IPS-20b (cell line): ENCODE data around the gene ANKLE2.
A peak's percentile ranks its signal among the peaks of the same experiment; 100 is the strongest.

ENCODE experiments used
- H3K27ac ChIP-seq: one replicate; pipeline ENCODE4 v1.5.1; 2013; ENCODE audit warnings: low read length
- H3K27me3 ChIP-seq: 2 replicates; pipeline ENCODE4 v1.6.1; 2013; ENCODE audit warnings: mild to moderate bottlenecking, low read length, inconsistent platforms; ENCODE audit not compliant: insufficient read depth
- H3K36me3 ChIP-seq: 2 replicates; pipeline ENCODE4 v1.6.1; 2013; ENCODE audit warnings: low read depth, mild to moderate bottlenecking, inconsistent platforms, low read length, moderate library complexity; ENCODE audit not compliant: insufficient read depth
- H3K4me1 ChIP-seq: 2 replicates; pipeline ENCODE4 v1.6.1; 2013; ENCODE audit warnings: mild to moderate bottlenecking, control low read depth, inconsistent platforms, low read length, moderate library complexity; ENCODE audit not compliant: insufficient read depth
- H3K4me3 ChIP-seq: 2 replicates; pipeline ENCODE4 v1.5.1; 2013; ENCODE audit warnings: mild to moderate bottlenecking, low read length, inconsistent platforms
- H3K9ac ChIP-seq: 2 replicates; pipeline ENCODE4 v1.6.1; 2013; ENCODE audit warnings: low read depth, mild to moderate bottlenecking, inconsistent platforms, low read length, moderate library complexity
- H3K9me3 ChIP-seq: 2 replicates; pipeline ENCODE4 v1.6.1; 2013; ENCODE audit warnings: mild to moderate bottlenecking, low read depth, low read length, inconsistent platforms; ENCODE audit not compliant: insufficient read depth

The ANKLE2 gene

GRCh38 chr12:132713123-132713522 is 48.5 kb downstream of the ANKLE2 start:
- Histone ChIP-seq H3K9ac (no peak overlapping the region), H3K4me3 (no peak overlapping the region), H3K9me3 (no peaks in the 10 kb centered on the region), H3K36me3 (peaks cover 32% of the 10 kb centered on the region), H3K27me3 (no peaks in the 10 kb centered on the region), H3K4me1 (no peaks in the 10 kb centered on the region), H3K27ac (no peak overlapping the region)

DNA sequence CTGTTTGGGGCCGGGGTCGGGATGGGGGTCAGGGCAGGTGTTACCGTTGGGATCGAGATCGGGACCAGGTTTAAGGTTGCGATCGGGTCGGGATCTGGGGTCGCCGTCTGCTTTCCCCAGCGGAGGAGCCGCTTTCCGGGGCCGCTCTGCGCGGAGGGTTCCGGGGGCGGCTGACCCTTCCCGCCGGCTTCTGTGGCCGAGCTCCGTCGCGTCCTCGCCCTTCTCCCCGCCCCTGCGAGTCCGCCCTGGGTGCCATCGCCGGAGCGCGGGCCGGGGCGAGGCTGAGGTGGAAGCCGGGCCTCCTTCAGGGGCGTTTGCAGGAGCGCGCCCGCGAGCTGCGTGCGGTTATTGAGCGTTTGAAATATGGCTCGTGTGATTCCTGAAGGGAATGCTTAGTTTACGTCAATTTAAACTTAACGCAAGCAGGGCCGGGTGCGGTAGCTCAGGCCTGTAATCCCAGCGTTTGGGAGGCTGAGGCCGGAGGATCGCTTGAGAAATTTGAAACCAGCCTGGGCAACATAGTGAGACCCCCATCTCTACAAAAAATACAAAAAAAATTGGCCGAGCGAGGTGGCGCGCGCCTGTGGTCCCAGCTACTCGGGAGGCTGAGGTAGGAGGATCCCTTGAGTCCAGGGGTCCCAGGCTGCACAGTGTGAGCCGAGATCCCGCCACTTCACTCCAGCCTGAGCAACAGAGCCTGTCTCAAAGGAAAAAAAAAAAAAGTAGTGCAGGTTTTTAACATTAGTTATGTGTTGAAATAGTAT is 50.4 kb downstream of the ANKLE2 start:
- Histone ChIP-seq H3K9me3 (no peaks in the 10 kb centered on the region), H3K27me3 (no peaks in the 10 kb centered on the region), H3K36me3 (peaks cover 18% of the 10 kb centered on the region), H3K9ac (peak overlapping the region; percentile 73; the same call in 1 of the 2 replicates), H3K4me1 (no peaks in the 10 kb centered on the region), H3K27ac (no peak overlapping the region), H3K4me3 (peak overlapping the region; percentile 93)

GRCh38 chr12:132710405-132711079 is 51.1 kb downstream of the ANKLE2 start, which contains the start of gene PGAM5:
PGAM5 (plus strand) TSS chr12:132710842; CDS start chr12:132710877, 35 bp downstream.
- Histone ChIP-seq H3K36me3 (peaks cover 13% of the 10 kb centered on the region), H3K9me3 (no peaks in the 10 kb centered on the region), H3K4me3 (peak within 1 kb of the TSS; percentile 93), H3K27me3 (no peaks in the 10 kb centered on the region), H3K27ac (peak within 1 kb of the TSS; percentile 49), H3K9ac (peak within 1 kb of the TSS; percentile 91; the same call in 1 of the 2 replicates), H3K4me1 (no peaks in the 10 kb centered on the region)

GRCh38 chr12:132710043-132710404 is 51.6 kb downstream of the ANKLE2 start:
- Histone ChIP-seq H3K4me1 (no peaks in the 10 kb centered on the region), H3K4me3 (peak overlapping the region; percentile 93), H3K9me3 (no peaks in the 10 kb centered on the region), H3K27me3 (no peaks in the 10 kb centered on the region), H3K9ac (peak overlapping the region; percentile 91; the same call in 1 of the 2 replicates), H3K27ac (peak overlapping the region; percentile 49), H3K36me3 (peaks cover 11% of the 10 kb centered on the region)

GRCh38 chr12:132708150-132708549 is 53.5 kb downstream of the ANKLE2 start:
- Histone ChIP-seq H3K9ac (no peak overlapping the region), H3K27me3 (no peaks in the 10 kb centered on the region), H3K4me1 (no peaks in the 10 kb centered on the region), H3K27ac (no peak overlapping the region), H3K36me3 (peaks cover 5% of the 10 kb centered on the region; the same call in 1 of the 2 replicates), H3K9me3 (no peaks in the 10 kb centered on the region), H3K4me3 (no peak overlapping the region)

DNA sequence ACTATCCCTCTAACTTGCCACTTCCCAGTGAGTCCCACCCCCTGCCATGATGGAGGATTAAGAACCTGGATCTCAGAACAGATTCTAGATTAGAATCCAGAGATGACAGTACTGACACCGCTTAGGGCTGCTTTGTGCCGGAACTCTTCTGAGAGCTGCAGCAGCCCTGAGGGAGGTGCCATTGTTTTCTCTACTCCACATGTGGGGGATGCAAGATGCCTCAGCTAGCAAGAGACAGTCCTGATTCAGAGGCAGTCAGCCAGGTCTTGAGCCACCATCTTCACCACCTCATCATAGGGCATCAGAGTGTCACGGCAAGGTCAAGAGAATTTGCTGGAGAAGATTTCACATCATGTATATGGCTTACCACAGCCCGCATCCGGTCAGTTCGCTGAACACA is 54.4 kb downstream of the ANKLE2 start:
- Histone ChIP-seq H3K9me3 (no peaks in the 10 kb centered on the region), H3K36me3 (peaks cover 6% of the 10 kb centered on the region; the same call in 1 of the 2 replicates), H3K4me1 (no peaks in the 10 kb centered on the region), H3K27me3 (no peaks in the 10 kb centered on the region), H3K27ac (no peak overlapping the region), H3K9ac (no peak overlapping the region), H3K4me3 (no peak overlapping the region)

DNA sequence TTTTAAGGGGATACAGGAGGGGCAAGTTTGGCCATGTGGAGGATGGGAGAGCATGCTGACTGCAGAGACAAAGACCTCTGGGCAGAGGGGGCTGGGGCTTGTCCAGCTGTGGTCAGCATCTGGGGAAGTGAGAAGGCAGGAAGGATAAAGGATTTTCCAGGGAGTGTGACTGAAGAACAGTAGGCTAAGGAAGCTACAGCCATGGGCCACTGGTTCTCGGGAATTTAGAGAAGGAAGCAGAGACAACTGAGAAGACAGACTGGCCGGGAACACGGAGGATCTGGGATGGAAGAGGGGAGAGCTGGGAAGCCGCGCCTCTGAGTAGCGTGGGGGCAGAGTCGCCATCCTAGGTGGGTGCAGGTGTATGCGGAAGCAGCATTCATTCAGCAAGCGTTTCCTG is 58.0 kb downstream of the ANKLE2 start:
- no peak overlapping the region for H3K9ac ChIP-seq
- no peaks in the 10 kb centered on the region for H3K27me3 ChIP-seq
- no peaks in the 10 kb centered on the region for H3K4me1 ChIP-seq
- H3K36me3 ChIP-seq: peaks cover 32% of the 10 kb centered on the region
- H3K27ac ChIP-seq: no peak overlapping the region
- H3K9me3 ChIP-seq: no peaks in the 10 kb centered on the region
- H3K4me3 ChIP-seq: no peak overlapping the region

DNA sequence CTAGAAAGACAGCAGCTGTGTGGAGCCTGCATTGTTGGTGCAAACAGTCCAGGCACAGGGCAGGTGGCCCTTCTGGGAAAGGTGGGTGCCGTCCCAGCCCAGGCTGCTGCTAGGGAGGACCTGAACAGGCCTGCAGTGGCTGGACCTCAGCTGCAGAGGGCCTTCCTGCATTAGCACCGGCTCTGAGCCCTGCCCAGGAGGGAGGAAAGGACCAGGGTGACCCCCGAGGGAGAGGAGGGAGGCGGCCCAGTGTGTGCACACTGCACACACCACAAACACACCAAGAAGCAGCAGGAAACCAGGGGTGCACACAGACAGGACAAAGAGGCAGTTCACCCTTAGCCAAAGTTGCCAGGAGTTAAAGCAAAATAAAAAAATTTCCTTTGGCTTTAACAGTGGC is 59.0 kb downstream of the ANKLE2 start:
- no peaks in the 10 kb centered on the region for H3K27me3 ChIP-seq
- no peaks in the 10 kb centered on the region for H3K9me3 ChIP-seq
- no peak overlapping the region for H3K4me3 ChIP-seq
- no peak overlapping the region for H3K9ac ChIP-seq
- peaks cover 42% of the 10 kb centered on the region for H3K36me3 ChIP-seq
- H3K27ac ChIP-seq: no peak overlapping the region
- H3K4me1 ChIP-seq: no peaks in the 10 kb centered on the region

DNA sequence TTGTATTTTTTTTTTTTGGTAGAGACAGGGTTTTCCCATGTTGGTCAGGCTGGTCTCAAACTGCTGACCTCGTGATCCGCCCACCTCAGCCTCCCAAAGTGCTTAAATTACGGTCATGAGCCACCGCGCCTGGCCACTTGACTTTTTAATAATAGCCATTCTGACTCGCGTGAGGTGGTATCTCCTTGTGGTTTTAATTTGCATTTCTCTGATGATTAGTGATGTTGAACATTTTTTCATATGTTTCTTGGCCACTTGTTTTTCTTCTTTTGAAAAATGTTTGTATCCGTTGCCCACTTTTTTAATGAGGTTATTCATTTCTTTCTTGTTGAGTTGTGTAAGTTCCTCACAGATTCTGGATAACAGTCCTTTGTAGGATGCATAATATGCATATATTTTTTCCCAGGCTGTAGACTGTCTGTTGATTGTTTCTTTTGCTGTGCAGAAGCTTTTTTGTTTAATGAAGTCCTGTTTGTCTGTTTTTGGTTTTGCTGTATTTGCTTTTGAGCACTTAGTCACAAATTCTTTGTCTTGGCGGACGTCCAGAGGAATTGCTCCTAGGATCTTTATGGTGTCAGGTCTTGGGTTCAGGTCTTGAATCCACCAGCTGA is 61.3 kb downstream of the ANKLE2 start:
- Histone ChIP-seq H3K9me3 (no peaks in the 10 kb centered on the region), H3K27ac (no peak overlapping the region), H3K36me3 (peaks cover 59% of the 10 kb centered on the region)

GRCh38 chr12:132698341-132698740 is 63.3 kb downstream of the ANKLE2 start:
- Histone ChIP-seq H3K36me3 (peaks cover 58% of the 10 kb centered on the region), H3K27me3 (no peaks in the 10 kb centered on the region), H3K4me1 (no peaks in the 10 kb centered on the region), H3K27ac (no peak overlapping the region), H3K9me3 (no peaks in the 10 kb centered on the region), H3K4me3 (no peak overlapping the region), H3K9ac (no peak overlapping the region)

More for the DNA sequence above, 61.3 kb downstream of the ANKLE2 start:
- Histone ChIP-seq H3K9ac (no peak overlapping the region), H3K4me1 (no peaks in the 10 kb centered on the region), H3K27me3 (no peaks in the 10 kb centered on the region), H3K4me3 (no peak overlapping the region)

GRCh38 chr12:132695431-132695830 is 66.2 kb downstream of the ANKLE2 start:
- Histone ChIP-seq H3K9ac (no peak overlapping the region), H3K9me3 (no peaks in the 10 kb centered on the region), H3K27ac (no peak overlapping the region), H3K36me3 (peaks cover 55% of the 10 kb centered on the region), H3K4me3 (no peak overlapping the region), H3K4me1 (no peaks in the 10 kb centered on the region), H3K27me3 (no peaks in the 10 kb centered on the region)
